ENCODE measurements around the gene SPTBN4.
A peak's percentile ranks its signal among the peaks of the same experiment; 100 is the strongest.
"Not testable (repeated sequence)": the region's sequence is repeated elsewhere in the genome, so short reads cannot be mapped to it uniquely, and the experiment has no call there.

Gene SPTBN4

DNA sequence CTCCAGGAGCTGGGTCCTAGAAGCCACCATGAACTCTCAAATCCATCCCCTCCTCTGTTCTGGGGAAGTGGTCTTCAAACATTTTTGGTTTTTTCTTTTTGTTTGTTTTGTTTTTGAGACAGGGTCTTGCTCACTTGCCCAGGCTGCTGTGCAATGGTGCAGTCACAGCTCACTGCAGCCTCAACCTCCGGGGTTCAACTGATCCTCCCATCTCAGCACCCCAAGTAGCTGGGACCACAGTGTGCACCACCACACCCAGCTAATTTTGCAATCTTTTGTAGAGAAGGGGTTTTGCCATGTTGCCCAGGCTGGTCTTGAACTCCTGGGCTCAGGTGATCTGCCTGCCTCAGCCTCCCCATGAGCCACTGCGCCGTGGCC lies 8.2 kb upstream of the SPTBN4 start:
- DNase-seq (ENCODE audit: low read depth), result no peak

GRCh38 chr19:40460185-40460584 lies 6.6 kb upstream of the SPTBN4 start:
- TF ChIP-seq CTCF (IDR thresholded peaks at IDR 0.05; ENCODE audit: low read length, missing control alignments), result no peak
- no peak for DNase-seq (ENCODE audit: low read depth)
- no peak overlapping the region for H3K4me3 ChIP-seq (replicated peaks; ENCODE audit: low read depth, low read length)

More for the DNA sequence above, 8.2 kb upstream of the SPTBN4 start:
- TF ChIP-seq CTCF (IDR thresholded peaks at IDR 0.05; ENCODE audit: low read length, missing control alignments), result no peak
- no peak overlapping the region for H3K4me3 ChIP-seq (replicated peaks; ENCODE audit: low read depth, low read length)

DNA sequence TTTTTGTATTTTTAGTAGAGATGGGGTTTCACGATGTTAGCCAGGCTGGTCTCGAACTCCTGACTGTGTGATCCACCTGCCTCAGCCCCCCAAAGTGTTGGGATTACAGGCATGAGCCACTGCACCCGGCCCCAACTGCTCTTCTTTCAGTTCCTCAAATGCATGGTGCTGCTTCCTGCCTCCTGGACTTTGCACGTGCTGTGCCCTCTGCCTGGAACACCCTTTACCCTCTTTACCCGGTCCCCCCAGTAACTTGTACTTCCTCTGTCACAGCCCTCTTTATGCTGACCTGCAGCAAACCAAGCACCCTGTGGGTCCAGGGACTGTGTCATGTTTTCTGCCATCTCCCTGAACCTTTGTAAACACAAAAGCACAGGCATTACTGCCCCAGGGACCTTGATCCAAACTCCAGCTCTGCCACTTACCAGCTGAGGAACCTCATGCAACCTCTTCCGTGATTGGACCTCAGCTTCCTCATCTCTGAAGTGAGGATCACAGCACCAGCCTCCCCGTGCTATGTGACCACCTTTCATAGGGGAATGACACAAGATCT lies 5.1 kb upstream of the SPTBN4 start:
- no peak overlapping the region for H3K4me3 ChIP-seq (replicated peaks; ENCODE audit: low read depth, low read length)
- no peak for DNase-seq (ENCODE audit: low read depth)
- TF ChIP-seq CTCF (IDR thresholded peaks at IDR 0.05; ENCODE audit: low read length, missing control alignments), result no peak

GRCh38 chr19:40463587-40464037 lies 3.2 kb upstream of the SPTBN4 start:
- H3K4me3 ChIP-seq (replicated peaks; ENCODE audit: low read depth, low read length), result not testable (repeated sequence)
- DNase-seq (ENCODE audit: low read depth), result peak; percentile 27

DNA sequence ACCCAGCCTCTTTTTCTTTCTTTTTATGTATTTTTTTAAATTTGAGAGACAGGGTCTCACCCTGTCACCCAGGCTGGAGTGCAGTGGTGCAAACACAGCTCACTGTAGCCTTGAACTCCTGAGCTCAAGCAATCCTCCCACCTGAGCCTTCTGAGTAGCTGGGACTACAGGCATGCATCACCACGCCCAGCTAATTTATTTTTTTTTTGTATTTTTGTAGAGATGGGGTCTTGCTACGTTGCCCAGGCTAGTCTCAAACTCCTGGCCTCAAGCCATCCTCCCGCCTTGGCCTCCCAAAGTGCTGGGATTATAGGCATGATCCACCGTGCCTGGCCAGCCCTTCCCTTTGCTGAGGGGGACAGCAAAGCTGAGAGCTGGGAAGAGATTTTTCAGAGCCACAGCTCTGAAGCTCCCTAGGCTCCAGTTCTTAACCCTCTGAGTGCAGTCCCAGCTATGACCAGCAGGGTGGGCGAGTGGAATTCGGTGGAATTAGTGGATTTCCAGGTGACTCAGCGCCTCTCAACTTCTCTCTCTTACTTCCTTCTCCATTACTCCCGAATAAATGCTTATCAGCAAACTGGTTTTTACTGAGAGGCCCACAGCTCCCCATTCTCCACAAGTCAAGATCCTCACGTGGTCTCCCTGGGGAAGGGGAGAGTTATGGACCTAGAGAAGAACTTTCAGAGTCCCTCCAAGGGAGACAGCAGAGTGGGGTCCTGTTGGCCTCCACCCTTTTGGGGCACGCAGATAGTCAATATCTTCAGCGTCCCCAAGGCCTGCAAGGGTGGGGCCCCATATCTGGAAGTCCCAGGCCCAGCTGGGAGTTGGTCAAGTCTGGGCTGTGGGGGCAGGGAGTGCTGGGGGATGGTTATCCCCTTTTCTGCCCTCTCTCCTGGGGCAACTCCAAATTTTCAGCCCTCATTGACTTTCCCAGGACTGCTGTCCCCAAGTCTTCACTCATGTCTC lies 2.5 kb upstream of the SPTBN4 start:
- TF ChIP-seq CTCF (IDR thresholded peaks at IDR 0.05; ENCODE audit: low read length, missing control alignments), result peak; percentile 90
- H3K4me3 ChIP-seq (replicated peaks; ENCODE audit: low read depth, low read length), result peak overlapping the region; percentile 80

DNA sequence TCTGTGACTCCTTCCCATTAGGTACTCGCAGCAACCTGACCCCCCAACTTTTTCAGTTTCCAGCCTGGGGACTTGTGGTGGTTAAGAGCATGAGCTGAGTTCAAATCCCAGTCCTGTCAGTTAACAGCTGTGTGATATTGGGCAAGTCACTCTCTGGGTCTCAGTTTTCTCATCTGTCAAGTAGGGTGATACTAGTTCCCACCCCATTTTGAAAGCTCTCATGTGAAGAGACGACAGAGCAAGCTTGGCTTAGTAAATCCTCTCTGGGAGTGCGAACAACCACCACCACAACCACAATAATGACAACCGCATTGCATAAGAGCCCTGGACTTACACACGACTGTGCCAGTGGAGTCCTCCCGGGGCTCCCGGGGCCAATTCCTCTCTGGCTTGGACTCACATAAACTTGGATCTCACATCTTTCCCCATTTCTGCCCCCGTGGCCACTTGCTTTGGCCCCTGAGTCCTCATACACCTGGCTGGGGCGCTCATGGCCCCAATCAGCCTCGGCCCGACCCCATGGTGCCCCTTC lies 1.7 kb upstream of the SPTBN4 start:
- peak overlapping the region; percentile 80 for H3K4me3 ChIP-seq (replicated peaks; ENCODE audit: low read depth, low read length)
- no peak for TF ChIP-seq CTCF (IDR thresholded peaks at IDR 0.05; ENCODE audit: low read length, missing control alignments)
- DNase-seq (ENCODE audit: low read depth), result peak; percentile 77

More for the DNA sequence above, 2.5 kb upstream of the SPTBN4 start:
- peak; percentile 93 for DNase-seq (ENCODE audit: low read depth)

DNA sequence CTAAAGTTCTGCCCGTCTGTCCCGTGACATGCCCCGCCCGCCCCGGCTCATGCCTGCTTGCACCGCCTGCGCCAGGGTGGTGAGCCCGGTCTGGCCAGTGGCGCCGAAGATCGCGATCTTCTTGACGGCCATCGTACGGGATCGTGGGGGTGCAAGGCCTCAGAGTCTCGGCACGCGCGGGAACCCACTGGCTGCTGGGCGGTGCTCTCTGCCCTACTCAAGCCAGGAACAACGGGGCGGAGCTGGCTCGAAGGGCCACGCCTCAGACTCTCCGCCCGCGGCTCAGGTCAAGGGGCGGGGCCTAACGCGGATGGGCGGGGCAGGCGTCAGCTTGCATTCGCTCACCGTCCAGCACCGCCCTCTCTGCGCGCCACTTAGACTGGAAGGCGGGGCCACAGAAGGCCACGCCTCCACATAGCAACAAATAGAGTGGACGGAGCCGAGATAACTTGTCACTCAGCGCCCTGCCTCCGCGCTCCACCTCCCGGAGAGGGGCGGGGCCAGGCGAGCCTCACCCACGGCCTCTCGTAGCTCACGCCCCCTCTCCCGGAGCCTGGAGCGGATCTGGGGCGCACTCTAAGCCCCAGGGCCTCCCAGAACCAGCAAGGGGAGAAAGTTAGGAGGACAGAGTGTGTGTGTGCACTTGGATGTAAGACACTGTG lies 1.1 kb upstream of the SPTBN4 start, which contains the start of gene BLVRB:
TSS of gene BLVRB (minus strand) at position 189 of the 662 bp plus-strand sequence. CDS start at position 132, 57 bp downstream.
- TF ChIP-seq CTCF (IDR thresholded peaks at IDR 0.05; ENCODE audit: low read length, missing control alignments), result no peak
- peak; percentile 99 for DNase-seq (ENCODE audit: low read depth)

More for the DNA sequence above, 1.1 kb upstream of the SPTBN4 start, which contains the start of gene BLVRB:
- peak within 1 kb of the TSS; percentile 80 for H3K4me3 ChIP-seq (replicated peaks; ENCODE audit: low read depth, low read length)

Measured in fibroblast of pulmonary artery (primary cell).